Psoas muscle (tissue), 8 donors: ENCODE data around the gene QSOX2. TPM values are rescaled to one million over a fixed set of nuclear protein-coding genes. Genes with fewer than 3 reads are reported as not detected.

Experiments
- ATAC-seq, 4 donors: fragments of 200-7000 bp; cut with Tn5 transposase; one replicate each; pipeline ENCODE4 v1.9.1; 2020; ENCODE audit warnings: moderate library complexity in 3 of 4, mild to moderate bottlenecking in 2 of 4
- DNase-seq, 2 donors: peaks; one replicate each; pipeline ENCODE4 v3.0.0-alpha.2; 2020
- H3K27ac ChIP-seq: fragments of 200-600 bp; one replicate; pipeline ENCODE4 v1.8.0; 2022
- H3K27me3 ChIP-seq, 3 donors: fragments of 200-600 bp in 1 of 3; one replicate each; pipeline versions ENCODE4 v1.6.1 to v1.8.0; 2013 to 2022; ENCODE audit warnings: low read length in 2 of 3, mild to moderate bottlenecking in 2 of 3, moderate library complexity in 1 of 3; ENCODE audit not compliant: insufficient read depth in 3 of 3
- H3K36me3 ChIP-seq, 2 donors: fragments of 200-600 bp in 1 of 2; one replicate each; pipeline versions ENCODE4 v1.6.1 to v1.8.0; 2013 to 2022; ENCODE audit warnings: low read depth in 1 of 2, mild to moderate bottlenecking in 1 of 2, moderate library complexity in 1 of 2; ENCODE audit not compliant: insufficient read depth in 1 of 2
- H3K4me1 ChIP-seq: fragments of 200-600 bp; one replicate; pipeline ENCODE4 v1.8.0; 2022
- H3K4me3 ChIP-seq: fragments of 200-600 bp; one replicate; pipeline ENCODE4 v1.8.0; 2022; ENCODE audit warnings: mild to moderate bottlenecking
- H3K9me3 ChIP-seq: fragments of 200-600 bp; one replicate; pipeline ENCODE4 v1.8.0; 2022
- WGBS, 3 donors: extraction: QIAGEN DNeasy Blood & Tissue Kit; methylation state at CpG; one replicate each; pipeline versions ENCODE4 v1.1.6 to v1.1.7; 2013; 5-methylcytosine and 5-hydroxymethylcytosine counted together
- intact Hi-C, 2 donors: fragments of 100-400 bp; cut with DNase I; formaldehyde crosslinking; loops; one replicate each; pipeline versions ENCODE4 v1.11.0 to v1.14.2; 2022
- polyA plus RNA-seq, 3 donors: library from polyadenylated mRNA; stranded (reverse); fragments of 200-250 nt; gene quantifications; one replicate each; pipeline ENCODE4 v1.2.3, GENCODE V29; 2013
- total RNA-seq, 4 donors: library from RNA; stranded (reverse); fragmentation: NEBNext Ultra II Directional in 2 of 4; extraction: Animal tissue kit (Norgen Biotek cat#: 25700) in 2 of 4; gene quantifications; one replicate each; pipeline versions ENCODE4 v1.2.1 to v1.2.4, GENCODE V29; 2021 to 2023
- TF ChIP-seq, protein P1 (sequence below): fragments of 200-600 bp; IDR thresholded peaks from one replicate; pipeline ENCODE4 v1.8.0; 2022; ENCODE audit warnings: antibody characterized with exemption
- donor health status: healthy with polysubstance abuse.
- donor health status: DM: no; HTN: no; CAD: no; lungs with moderate emphysema.
- donor health status: Bipolar disorder and iron deficiency.
- donor health status: healthy.
- donor health status: DM: yes; HTN: yes; CAD: no.
- donor health status: DM: no; HTN: no; CAD: no.
- donor health status: DM: no; HTN: no; CAD: no.
- donor health status: DM: yes; HTN: yes; CAD: no.

The QSOX2 gene
- total and polyA plus RNA-seq, 7 donors = 3.6 to 7.5 (median 5.6) TPM

DNA sequence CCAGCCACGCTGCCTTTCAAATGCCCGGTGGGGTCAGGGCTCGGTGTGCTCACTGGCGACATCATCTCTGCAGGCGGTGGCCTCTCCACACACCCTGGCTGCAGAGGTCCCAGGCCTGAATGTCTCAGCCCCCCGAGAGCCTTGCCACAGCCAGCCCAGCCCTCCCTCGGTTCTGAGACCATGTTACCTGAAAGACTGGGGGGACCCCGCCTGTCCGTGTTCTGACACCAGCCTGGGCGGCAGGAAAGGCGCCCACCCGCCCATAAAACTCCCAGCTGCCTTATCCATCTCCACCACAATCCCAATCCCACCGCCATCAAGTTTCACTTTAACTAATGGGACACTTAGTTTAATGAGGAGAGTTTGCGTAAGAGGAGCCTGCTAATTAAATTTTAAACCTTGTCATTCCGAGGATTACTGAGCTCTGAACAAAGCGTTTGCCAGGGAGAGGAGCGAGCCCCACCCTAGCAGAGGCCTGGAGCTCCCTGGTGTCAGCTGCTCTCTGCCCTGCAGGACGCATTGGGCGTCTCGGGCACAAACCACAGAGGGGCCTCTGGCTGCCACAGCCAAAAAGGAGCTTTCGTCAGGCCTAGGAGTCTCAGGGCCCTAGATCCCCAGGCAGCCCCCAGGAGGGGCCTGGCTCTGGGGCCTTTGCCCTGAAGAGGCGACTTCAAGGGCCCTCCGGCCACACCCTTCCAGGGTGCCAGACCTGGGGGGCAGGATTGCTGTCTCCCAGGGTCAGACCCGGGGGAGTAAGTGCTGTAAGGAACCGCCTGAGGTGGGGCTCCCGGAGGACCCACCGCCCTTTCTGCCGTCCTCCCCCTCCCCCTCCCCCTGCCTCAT is 56.0 kb downstream of the QSOX2 start:
- DNase-seq = no peak
- ATAC-seq = no peak
- no peaks in the 10 kb centered on the region for H3K4me1 ChIP-seq
- H3K4me3 ChIP-seq = no peak overlapping the region
- H3K27me3 ChIP-seq = peaks cover 0 to 89% (median 22%) of the 10 kb centered on the region in 3 donors
- WGBS, 3 donors = 33 to 35% (median 34%) methylated on average over 26 to 28 of the region's 28 CpGs
- H3K36me3 ChIP-seq = no peaks in the 10 kb centered on the region
- intact Hi-C loops = no loop called here
- TF ChIP-seq, protein P1, sequence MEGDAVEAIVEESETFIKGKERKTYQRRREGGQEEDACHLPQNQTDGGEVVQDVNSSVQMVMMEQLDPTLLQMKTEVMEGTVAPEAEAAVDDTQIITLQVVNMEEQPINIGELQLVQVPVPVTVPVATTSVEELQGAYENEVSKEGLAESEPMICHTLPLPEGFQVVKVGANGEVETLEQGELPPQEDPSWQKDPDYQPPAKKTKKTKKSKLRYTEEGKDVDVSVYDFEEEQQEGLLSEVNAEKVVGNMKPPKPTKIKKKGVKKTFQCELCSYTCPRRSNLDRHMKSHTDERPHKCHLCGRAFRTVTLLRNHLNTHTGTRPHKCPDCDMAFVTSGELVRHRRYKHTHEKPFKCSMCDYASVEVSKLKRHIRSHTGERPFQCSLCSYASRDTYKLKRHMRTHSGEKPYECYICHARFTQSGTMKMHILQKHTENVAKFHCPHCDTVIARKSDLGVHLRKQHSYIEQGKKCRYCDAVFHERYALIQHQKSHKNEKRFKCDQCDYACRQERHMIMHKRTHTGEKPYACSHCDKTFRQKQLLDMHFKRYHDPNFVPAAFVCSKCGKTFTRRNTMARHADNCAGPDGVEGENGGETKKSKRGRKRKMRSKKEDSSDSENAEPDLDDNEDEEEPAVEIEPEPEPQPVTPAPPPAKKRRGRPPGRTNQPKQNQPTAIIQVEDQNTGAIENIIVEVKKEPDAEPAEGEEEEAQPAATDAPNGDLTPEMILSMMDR = no peak
- no peak overlapping the region for H3K27ac ChIP-seq
- no peaks in the 10 kb centered on the region for H3K9me3 ChIP-seq

DNA sequence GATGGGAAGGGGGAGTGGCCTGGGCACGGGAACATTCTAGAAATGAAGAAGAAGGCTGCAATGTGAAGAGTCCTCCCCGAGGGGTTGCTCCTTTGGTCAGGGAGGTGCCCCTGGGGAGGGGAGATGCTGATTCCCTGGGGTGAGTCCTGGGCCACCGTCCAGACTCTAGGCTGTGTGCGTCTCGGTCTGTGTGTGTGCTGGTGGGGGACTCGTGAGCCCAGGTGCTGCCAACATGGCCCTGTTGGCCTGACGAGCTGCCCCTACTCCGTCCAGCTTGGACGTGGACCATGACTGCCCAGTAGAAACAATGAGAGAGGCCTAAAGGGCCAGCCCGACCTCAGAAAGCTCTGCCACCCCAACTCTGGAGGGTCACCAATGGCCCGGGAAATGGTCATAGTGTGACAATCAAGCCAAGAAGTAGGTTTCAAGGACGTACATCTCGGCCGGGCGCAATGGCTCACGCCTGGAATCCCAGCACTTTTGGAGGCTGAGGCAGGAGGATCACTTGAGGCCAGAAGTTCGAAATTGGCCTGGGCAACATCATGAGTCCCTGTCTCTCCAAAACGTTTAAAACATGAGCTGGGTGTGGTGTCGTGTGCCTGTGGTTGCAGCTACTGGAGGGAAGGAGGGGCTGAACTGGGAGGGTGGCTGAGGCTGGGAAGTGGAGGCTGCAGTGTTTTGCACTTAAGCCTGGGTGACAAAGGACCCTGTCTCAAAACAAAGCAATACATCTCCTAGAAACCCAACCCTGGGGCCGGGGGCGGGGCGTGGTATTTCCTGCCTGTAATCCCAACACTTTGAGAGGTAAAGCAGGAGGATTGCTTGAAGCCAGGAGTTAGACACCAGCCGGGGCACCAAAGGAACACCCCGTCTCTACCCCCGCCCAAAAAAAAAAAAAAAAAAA is 57.7 kb downstream of the QSOX2 start:
- ATAC-seq (no peak), DNase-seq (no peak)
- no peaks in the 10 kb centered on the region for H3K36me3 ChIP-seq

DNA sequence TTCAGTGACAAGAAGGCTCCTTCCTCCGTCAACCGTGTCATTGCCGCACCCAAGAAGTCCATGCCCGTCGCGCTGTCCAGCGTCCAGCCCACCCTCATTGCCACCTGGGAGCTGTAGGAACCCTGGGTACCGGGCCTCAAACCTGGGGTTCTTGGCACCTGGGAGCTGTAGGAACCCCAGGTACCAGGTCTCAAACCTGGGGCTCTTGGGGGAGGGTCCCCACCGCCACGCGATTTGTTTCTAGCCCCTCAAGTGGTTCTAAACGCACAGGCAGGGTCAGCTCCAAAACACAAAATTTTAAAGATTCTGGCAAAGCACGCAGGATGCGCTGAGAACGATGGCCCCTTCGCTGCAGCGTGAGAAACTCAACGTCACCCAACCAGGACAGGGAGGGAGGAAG is 58.4 kb downstream of the QSOX2 start:
- Histone ChIP-seq H3K4me1 (no peaks in the 10 kb centered on the region), H3K27ac (no peak overlapping the region), H3K27me3 (peaks cover 0 to 76% (median 14%) of the 10 kb centered on the region in 3 donors), H3K9me3 (no peaks in the 10 kb centered on the region), H3K4me3 (no peak overlapping the region), H3K36me3 (no peaks in the 10 kb centered on the region)
- intact Hi-C loops = no loop called here
- TF ChIP-seq, protein P1 = no peak
- no peak for ATAC-seq
- no peak for DNase-seq
- WGBS, 3 donors = 85 to 86% (median 86%) methylated on average over 18 of the region's 18 CpGs

More for the DNA sequence above, 57.7 kb downstream of the QSOX2 start:
- Histone ChIP-seq H3K4me3 (no peak overlapping the region), H3K27me3 (peaks cover 0 to 83% (median 19%) of the 10 kb centered on the region in 3 donors), H3K4me1 (no peaks in the 10 kb centered on the region), H3K27ac (no peak overlapping the region), H3K9me3 (no peaks in the 10 kb centered on the region)
- TF ChIP-seq, protein P1 = no peak
- intact Hi-C loops = no loop called here
- 56 to 62% (median 60%) methylated on average over 25 of the region's 25 CpGs for WGBS, 3 donors

DNA sequence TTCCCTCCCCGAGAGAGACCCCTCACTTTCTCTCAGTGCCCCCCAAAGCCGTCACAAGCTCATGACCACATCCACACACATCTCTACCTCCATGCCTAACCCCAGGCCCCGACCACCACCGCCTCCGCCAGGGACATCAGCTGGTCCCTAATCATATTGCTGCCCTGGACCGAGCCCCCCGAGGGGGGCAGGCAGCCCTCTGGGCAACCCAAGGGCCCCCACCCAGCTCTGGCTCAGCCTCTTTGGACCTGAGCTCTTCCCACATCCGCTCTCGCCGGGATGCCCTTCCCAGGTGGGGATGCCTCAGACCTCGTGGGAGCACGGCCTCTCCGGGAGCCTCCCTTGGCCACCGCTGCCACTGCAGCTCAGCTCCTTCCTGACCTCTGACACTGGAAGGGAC is 59.2 kb downstream of the QSOX2 start:
- H3K4me3 ChIP-seq = no peak overlapping the region
- ATAC-seq (no peak), DNase-seq (no peak)
- H3K27me3 ChIP-seq = peaks cover 0 to 67% (median 12%) of the 10 kb centered on the region in 3 donors
- WGBS, 3 donors = 66 to 71% (median 69%) methylated on average over 13 to 14 of the region's 14 CpGs
- H3K36me3 ChIP-seq = no peaks in the 10 kb centered on the region
- H3K27ac ChIP-seq = no peak overlapping the region
- H3K4me1 ChIP-seq = no peaks in the 10 kb centered on the region
- intact Hi-C loops = no loop called here
- TF ChIP-seq, protein P1 = no peak
- no peaks in the 10 kb centered on the region for H3K9me3 ChIP-seq
